Measurements from ENCODE around the gene CDK14. TPM values are rescaled to one million over a fixed set of nuclear protein-coding genes. Genes with fewer than 3 reads are reported as not detected.

The CDK14 gene
- total and polyA plus RNA-seq, 2 donors (not counting 3 experiments of a cell fraction or from before 2014, with no cell fraction given): 5.5 to 34.2 TPM

GRCh38 chr7:90624225-90624911 is 28.2 kb downstream of the CDK14 start:
- no peaks in the 10 kb centered on the region for H3K9me3 ChIP-seq (replicated peaks; ENCODE audit: control insufficient read depth, insufficient read depth, low read length)
- H3K36me3 ChIP-seq (ENCODE audit: control insufficient read depth in 2 of 2, extremely low read depth in 1 of 2, insufficient read depth in 2 of 2, low read length in 2 of 2): no peaks in the 10 kb centered on the region
- H3K4me2 ChIP-seq (ENCODE audit: insufficient read depth, low read length): peak overlapping the region; percentile 32
- no peak for TF ChIP-seq JUN (IDR thresholded peaks at IDR 0.05; ENCODE audit: borderline replicate concordance, insufficient read depth, insufficient read length, low read depth)
- peak; percentile 27 for TF ChIP-seq FOS (IDR thresholded peaks at IDR 0.05; ENCODE audit: borderline replicate concordance, insufficient read depth, low read length)
- TF ChIP-seq MAX (IDR thresholded peaks at IDR 0.05; ENCODE audit: insufficient read depth, insufficient read length): no peak
- ChIA-PET CTCF (interaction anchor here (0.8 to 7.0 kb wide), 7 partner anchors 11 to 410 kb away, joined by 3 to 72 read pairs (median 5); partner anchors contain the start of gene CDK14), POLR2A (interaction anchor here (1.2 to 1.3 kb wide), 2 partner anchors 25 to 28 kb away, joined by 3 read pairs; partner anchors contain the start of gene CDK14)
- peaks cover 50% of the 10 kb centered on the region for H3K4me1 ChIP-seq (ENCODE audit: control insufficient read depth, extremely low read depth, insufficient read depth, low read length)
- dilution Hi-C loops (cut with MboI; ENCODE audit: extremely low pct_ligation_motif_present, low sequenced_read_pairs): no loop called here
- BruUV-seq (replicated peaks): no TSS peak
- H4K20me1 ChIP-seq (replicated peaks; ENCODE audit: control insufficient read depth, extremely low read depth, insufficient read depth, low read length): no peaks in the 10 kb centered on the region
- H3K27ac ChIP-seq (ENCODE audit: insufficient read depth, low read depth, low read length): peak overlapping the region; percentile 34
- H3K9ac ChIP-seq (replicated peaks; ENCODE audit: extremely low read depth, insufficient read depth, low read length): peak overlapping the region; percentile 24
- H3K9me1 ChIP-seq (replicated peaks; ENCODE audit: control insufficient read depth, extremely low read depth, insufficient read depth, low read length): no peaks in the 10 kb centered on the region
- H3K4me3 ChIP-seq (replicated peaks in 1 of 3; ENCODE audit: insufficient read depth in 1 of 3, low read depth in 1 of 3, low read length in 3 of 3): no peak overlapping the region
- no peak for FAIRE-seq
- H3K79me2 ChIP-seq (ENCODE audit: control insufficient read depth, insufficient read depth, low read length): peaks cover 19% of the 10 kb centered on the region
- intact Hi-C loops (cut with micrococcal nuclease): loop anchor here (10.0 kb wide), 1 partner anchor 470 kb away; the partner anchor contains the start of gene STEAP1
- peak overlapping the region; percentile 31 for H2AFZ ChIP-seq (ENCODE audit: low read depth, low read length)
- DNase-seq (ENCODE audit: low read depth, low spot score): peak; percentile 21
- no peaks in the 10 kb centered on the region for H3K27me3 ChIP-seq (ENCODE audit: control insufficient read depth in 2 of 2, insufficient read depth in 2 of 2, low read length in 2 of 2)

- H3K4me3 ChIP-seq (replicated peaks in 1 of 3; ENCODE audit: insufficient read depth in 1 of 3, low read depth in 1 of 3, low read length in 3 of 3): no peak overlapping the region
- no peaks in the 10 kb centered on the region for H3K36me3 ChIP-seq (ENCODE audit: control insufficient read depth in 2 of 2, extremely low read depth in 1 of 2, insufficient read depth in 2 of 2, low read length in 2 of 2)
- peaks cover 50% of the 10 kb centered on the region for H3K4me1 ChIP-seq (ENCODE audit: control insufficient read depth, extremely low read depth, insufficient read depth, low read length)
- no peaks in the 10 kb centered on the region for H3K9me1 ChIP-seq (replicated peaks; ENCODE audit: control insufficient read depth, extremely low read depth, insufficient read depth, low read length)
- H3K79me2 ChIP-seq (ENCODE audit: control insufficient read depth, insufficient read depth, low read length): peaks cover 19% of the 10 kb centered on the region
- ChIA-PET POLR2A (interaction anchor here (1.2 to 1.3 kb wide), 2 partner anchors 26 to 28 kb away, joined by 3 read pairs; partner anchors contain the start of gene CDK14), CTCF (interaction anchor here (0.8 to 7.0 kb wide), 8 partner anchors 12 to 410 kb away, joined by 3 to 72 read pairs (median 4); partner anchors contain the start of gene CDK14)
- no peaks in the 10 kb centered on the region for H3K9me3 ChIP-seq (replicated peaks; ENCODE audit: control insufficient read depth, insufficient read depth, low read length)
- no TSS peak for BruUV-seq (replicated peaks)
- H3K27me3 ChIP-seq (ENCODE audit: control insufficient read depth in 2 of 2, insufficient read depth in 2 of 2, low read length in 2 of 2): no peaks in the 10 kb centered on the region
- intact Hi-C loops (cut with micrococcal nuclease): loop anchor here (1.0 to 10.0 kb wide), 2 partner anchors 29 to 470 kb away; partner anchors contain the start of genes CDK14 and STEAP1
- dilution Hi-C loops (cut with MboI; ENCODE audit: extremely low pct_ligation_motif_present, low sequenced_read_pairs): no loop called here
- peak; percentile 30 for DNase-seq (ENCODE audit: low read depth, low spot score)
- no peaks in the 10 kb centered on the region for H4K20me1 ChIP-seq (replicated peaks; ENCODE audit: control insufficient read depth, extremely low read depth, insufficient read depth, low read length)
- peak; percentile 92 for FAIRE-seq
- H3K9ac ChIP-seq (replicated peaks; ENCODE audit: extremely low read depth, insufficient read depth, low read length): no peak overlapping the region
- no peak for TF ChIP-seq FOS (IDR thresholded peaks at IDR 0.05; ENCODE audit: borderline replicate concordance, insufficient read depth, low read length)
- TF ChIP-seq, protein P1, sequence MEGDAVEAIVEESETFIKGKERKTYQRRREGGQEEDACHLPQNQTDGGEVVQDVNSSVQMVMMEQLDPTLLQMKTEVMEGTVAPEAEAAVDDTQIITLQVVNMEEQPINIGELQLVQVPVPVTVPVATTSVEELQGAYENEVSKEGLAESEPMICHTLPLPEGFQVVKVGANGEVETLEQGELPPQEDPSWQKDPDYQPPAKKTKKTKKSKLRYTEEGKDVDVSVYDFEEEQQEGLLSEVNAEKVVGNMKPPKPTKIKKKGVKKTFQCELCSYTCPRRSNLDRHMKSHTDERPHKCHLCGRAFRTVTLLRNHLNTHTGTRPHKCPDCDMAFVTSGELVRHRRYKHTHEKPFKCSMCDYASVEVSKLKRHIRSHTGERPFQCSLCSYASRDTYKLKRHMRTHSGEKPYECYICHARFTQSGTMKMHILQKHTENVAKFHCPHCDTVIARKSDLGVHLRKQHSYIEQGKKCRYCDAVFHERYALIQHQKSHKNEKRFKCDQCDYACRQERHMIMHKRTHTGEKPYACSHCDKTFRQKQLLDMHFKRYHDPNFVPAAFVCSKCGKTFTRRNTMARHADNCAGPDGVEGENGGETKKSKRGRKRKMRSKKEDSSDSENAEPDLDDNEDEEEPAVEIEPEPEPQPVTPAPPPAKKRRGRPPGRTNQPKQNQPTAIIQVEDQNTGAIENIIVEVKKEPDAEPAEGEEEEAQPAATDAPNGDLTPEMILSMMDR (IDR thresholded peaks at IDR 0.05; ENCODE audit: extremely low read depth in 1 of 2, insufficient read depth in 1 of 2, low read depth in 1 of 2, low read length in 2 of 2): no peak
- no peak overlapping the region for H2AFZ ChIP-seq (ENCODE audit: low read depth, low read length)
- H3K4me2 ChIP-seq (ENCODE audit: insufficient read depth, low read length): peak overlapping the region; percentile 48
- peak overlapping the region; percentile 25 for H3K27ac ChIP-seq (ENCODE audit: insufficient read depth, low read depth, low read length)
Observed at GRCh38 chr7:90625051-90625450, 28.9 kb downstream of the CDK14 start.
